GM21737 (cell line): Measurements from ENCODE around the gene GPR17.

Experiments
- ATAC-seq: cut with Tn5 transposase; IDR thresholded peaks from one replicate; pipeline ENCODE4 v1.9.1; 2021; ENCODE audit warnings: mild to moderate bottlenecking, moderate library complexity; ENCODE audit not compliant: unreplicated experiment

GPR17 gene

DNA sequence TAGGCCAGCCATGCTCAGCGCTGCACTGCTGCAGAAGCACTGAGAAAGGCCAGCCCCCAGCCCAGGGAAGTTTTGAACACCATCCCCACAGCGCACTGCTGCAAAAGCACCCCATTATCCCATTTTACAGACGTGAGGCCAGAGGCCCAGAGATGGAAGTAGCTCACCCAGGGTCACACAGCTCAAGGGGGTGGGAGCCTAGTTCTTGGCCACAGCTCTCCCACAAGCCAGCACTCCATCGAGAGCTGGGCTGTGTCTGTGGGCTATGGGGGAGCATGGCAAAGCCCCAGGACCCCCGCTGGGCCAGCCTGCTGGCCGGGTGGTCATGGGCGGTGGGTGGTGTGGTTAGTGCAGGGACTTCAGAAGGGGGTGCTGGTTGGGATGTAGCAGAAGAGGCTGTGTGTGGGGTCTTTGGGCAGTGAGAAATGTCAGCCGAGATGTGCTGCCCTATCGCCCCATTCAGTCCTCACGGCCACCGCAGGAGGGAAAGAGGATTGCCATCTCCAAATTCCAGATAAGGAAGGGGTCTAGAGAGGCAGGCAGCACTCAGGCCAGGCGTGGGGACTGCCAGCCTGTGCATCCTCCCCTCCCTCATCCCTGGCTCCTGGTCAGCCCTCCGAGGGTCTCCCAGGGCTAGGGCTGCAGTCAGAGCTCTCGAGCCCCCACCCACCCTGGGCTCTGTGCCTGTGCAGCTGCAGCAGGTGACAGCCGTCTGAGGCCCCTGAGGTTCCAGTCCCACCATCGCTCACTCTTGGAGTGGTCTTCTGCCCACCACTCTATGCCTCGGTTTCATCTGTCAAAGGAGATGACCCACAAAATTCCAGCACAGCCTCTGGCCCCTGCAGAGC is 17.0 kb upstream of the GPR17 start:
- ATAC-seq, result no peak

- ATAC-seq, result no peak
Measured at GRCh38 chr2:127629637-127630036, 16.3 kb upstream of the GPR17 start.

GRCh38 chr2:127630096-127630863 is 15.7 kb upstream of the GPR17 start:
- ATAC-seq, result no peak

DNA sequence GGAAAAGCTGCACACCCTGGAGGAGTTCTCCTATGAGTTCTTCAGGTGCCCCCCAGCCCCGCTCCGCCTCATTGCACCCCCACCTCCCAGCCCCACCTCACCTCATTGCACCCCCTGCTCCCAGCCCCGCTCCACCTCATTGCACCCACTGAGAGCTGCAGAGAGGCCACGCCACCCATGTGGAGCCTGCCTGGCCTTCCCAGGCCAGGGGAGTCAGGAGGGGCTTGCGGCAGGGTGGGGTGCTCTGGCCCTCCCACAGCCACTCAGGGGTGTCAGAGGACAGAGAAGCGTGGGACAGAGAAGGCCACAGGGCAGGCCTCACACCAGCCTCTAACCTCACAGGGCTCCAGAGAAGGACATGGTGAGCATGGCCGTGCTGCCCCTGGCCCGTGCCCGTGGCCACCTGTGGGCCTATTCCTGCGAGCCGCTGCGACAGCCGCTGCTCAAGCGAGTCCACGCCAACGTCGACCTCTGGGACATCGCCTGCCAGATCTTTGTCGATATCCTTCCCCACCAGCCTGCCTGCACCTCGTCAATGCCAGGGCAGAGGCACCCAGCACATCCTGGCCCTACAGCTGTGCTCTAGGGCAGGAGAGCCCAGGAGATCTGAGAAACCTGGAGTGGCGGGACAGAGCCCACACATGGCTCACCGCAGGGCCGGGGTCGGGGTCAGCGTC is 15.0 kb upstream of the GPR17 start:
- ATAC-seq, result no peak

DNA sequence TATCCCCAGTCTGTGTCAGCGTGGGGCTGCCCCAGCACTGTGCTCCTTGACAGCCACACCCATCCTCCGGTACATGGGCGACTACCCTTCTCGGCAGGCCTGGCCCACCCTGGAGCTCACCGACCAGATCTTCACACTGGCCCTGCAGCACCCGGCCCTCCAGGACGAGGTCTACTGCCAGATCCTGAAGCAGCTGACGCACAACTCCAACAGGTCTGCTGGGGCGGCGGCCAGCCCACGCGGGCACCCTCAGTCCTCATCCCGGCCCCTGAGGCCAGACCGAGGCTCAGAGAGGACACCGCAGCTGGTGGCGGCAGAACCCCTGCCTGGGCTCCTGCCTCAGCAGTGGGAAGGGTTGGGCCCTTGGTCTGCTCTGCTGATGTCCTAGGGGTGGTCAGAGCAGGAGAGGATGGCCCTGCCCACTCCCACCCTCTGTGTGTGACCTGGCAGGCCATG is 14.4 kb upstream of the GPR17 start:
- ATAC-seq, result no peak

DNA sequence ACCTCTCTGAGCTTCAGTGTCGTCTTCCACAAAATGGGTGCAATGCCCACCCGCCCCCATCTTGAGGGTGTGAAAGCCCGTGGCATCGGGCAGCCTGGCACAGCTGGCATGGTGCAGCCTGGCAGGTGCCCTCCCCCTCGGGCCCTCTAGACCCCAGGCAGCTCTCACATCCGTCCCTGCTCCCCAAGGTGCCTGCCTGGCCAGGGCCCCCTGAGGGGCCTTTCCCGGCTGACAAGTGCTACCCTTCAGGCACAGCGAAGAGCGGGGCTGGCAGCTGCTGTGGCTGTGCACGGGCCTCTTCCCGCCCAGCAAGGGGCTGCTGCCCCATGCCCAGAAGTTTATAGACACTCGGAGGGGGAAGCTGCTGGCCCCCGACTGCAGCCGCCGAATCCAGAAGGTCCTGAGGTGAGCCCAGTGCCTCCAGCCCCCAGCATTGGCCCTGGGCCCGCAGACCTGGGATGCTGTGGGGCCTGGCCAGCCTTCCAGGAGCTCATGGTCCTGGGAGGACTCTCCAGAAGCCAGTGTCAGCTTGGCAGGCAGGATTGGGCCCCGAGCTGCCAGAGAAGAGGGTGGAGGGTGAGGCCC is 13.9 kb upstream of the GPR17 start:
- no peak for ATAC-seq

DNA sequence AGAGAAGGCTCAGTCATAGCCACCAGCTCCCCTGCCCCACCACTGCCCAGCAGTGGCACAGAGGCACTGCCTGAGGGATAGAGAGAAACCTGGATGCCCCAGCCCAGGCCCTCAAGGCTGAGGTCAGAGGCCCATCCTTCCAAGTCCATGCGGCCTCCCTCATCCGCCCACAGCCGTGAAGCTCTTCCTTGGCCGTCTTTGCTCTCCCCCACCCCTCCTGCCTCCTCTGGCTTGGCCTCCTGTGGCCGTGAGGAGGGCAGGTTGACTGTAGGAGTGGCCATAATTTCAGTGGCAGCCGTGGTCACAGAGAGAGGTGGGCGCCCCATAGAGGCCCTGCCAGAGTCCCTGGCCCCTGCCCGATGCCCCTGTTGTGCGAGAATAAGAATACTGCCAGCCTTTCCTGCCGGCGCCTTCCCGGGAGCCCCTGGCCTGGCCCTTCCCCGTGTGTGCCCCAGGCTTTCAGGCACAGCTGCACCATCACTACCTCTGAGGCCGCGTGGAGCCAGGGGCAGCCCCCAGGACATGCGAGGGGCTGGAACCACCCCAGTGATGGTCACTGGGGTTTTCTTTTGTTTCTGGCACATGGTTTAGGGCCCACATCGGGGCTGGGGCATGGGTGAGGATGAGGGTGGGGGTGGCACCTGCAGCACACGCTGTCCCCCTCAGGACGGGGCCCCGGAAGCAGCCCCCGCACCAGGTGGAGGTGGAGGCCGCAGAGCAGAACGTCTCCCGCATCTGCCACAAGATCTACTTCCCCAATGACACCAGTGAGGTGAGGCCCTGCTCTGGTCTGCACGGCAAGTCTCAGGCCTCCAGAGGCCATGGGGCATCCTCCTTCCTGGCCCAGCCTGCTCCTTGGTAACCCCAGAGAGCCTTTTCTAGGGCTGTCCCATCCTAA is 13.1 kb upstream of the GPR17 start:
- ATAC-seq, result peak; percentile 35

GRCh38 chr2:127633556-127634065 is 12.3 kb upstream of the GPR17 start:
- ATAC-seq, result no peak

GRCh38 chr2:127634066-127634617 is 11.8 kb upstream of the GPR17 start:
- no peak for ATAC-seq

DNA sequence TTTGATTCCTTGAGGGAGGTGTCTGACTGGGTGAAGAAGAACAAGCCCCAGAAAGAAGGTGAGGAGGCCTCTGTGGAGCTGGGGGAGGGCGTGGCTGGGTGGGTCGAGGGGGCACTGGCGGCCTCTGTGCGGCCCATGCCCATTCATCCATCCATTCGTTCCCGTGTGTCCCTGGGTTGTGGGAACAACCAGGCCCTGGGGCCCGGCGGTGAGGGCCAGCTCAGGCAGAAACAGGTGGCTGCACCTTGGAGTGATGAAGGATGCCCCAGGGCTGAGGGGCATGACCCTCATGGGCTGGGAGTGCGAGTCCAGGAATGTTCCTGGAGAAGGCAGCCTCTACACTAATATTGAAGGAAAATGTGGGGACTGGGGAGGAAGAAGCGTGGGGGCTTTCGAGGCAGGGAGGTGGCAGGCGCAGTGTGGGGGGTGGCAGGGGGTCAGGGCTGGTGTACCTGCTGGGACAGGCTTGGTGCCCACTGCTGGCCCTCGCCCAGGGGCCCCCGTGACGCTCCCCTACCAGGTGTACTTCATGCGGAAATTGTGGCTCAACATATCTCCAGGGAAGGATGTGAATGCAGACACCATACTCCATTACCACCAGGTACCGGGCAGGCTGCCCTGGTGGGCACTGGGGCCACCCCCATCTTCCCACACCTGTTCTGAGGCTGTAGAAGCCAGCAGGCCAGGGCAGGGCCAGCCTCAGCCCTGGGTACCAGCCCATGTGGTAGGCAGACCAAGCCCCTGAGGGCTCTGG is 11.2 kb upstream of the GPR17 start:
- ATAC-seq, result no peak

- no peak for ATAC-seq
Measured at GRCh38 chr2:127635380-127636237, 10.3 kb upstream of the GPR17 start.

GRCh38 chr2:127636248-127637235 is 9.4 kb upstream of the GPR17 start:
- ATAC-seq, result no peak

DNA sequence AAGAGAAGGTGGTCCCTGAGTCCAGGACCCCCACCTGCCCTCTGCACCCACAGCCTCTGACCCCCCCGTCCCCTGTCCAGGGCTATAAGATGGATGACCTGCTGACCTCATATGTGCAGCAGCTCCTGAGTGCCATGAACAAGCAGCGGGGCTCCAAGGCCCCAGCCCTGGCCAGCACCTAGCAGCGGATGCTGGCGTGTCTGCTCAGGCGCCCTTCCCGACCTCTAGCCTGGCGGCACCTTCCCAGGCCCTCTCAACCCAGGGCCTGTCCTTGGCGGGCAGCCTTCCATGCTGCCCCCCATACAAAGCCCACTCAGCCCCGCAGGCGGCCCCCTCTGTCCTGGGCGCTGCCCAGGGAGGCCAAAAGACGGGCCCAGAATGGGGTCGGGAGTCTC is 8.7 kb upstream of the GPR17 start:
- no peak for ATAC-seq

- ATAC-seq, result no peak
Measured at GRCh38 chr2:127637725-127638252, 8.2 kb upstream of the GPR17 start.

DNA sequence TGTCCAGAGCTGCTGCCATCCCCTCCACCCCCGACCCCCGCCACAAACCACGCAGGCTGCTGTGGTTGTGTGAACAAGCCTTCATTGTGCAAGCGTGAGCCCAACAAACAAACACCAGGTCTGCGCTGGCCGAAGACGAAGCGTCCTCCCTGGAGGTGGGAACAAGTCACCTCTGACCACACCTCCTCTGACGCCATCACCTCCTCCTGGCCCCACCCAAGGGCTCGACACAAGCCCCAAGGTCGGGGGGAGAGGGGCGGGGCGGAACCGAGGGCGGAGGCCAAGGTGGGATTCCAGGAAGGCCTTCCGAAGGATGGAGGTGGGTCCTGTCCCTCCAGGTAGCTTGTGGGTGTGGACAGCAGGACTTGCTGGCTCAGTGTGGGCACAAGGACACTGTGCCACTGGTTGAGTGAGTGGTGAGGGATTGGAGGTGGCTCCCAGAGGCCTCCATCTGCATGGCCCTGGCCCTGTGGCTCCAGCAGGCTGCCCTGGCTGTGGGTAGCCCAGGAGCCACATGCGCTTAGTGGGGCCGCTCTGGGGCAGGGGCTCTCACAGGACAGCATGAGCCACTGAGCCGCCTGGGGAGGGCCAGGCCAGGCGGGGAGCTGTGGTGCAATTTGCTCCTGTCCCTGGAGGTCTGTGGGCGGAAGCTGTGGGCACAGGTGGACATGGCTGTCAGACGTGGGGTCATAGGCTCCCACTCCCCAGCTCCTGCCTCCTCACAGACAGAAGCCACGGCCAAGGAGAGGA is 7.4 kb upstream of the GPR17 start:
- ATAC-seq, result no peak

DNA sequence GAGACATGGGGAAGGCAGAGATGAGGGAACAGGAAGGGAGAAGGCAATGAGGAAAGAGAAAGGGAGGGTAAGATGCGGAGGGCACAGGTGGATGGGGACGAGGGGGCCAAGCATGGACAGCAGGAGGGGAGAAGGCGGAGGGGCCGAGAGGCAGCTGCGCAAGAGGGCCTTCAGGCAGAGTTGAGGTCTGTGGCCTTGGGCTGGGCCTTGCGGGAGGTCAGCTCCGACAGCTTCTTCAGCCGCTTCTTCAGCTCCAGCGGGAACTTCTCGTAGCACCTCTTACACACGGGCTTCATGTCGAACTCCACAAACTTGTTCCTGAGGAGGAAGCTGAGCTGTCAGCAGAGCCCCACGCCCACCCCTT is 6.9 kb upstream of the GPR17 start:
- ATAC-seq, result no peak
